Muscle of leg (tissue), 11 donors: Measurements from ENCODE around the gene SLC22A1. TPM values are rescaled to one million over a fixed set of nuclear protein-coding genes. Genes with fewer than 3 reads are reported as not detected.
"Not testable (repeated sequence)": the region's sequence is repeated elsewhere in the genome, so short reads cannot be mapped to it uniquely, and the experiment has no call there.

Source experiments
- DNase-seq: peaks from one replicate; pipeline ENCODE4 v3.0.0; 2013
- H3K27ac ChIP-seq: one replicate; pipeline ENCODE4 v1.5.1; 2013; ENCODE audit warnings: mild to moderate bottlenecking, low read length, control low read depth
- H3K27me3 ChIP-seq: one replicate; pipeline ENCODE4 v1.6.1; 2013; ENCODE audit warnings: low read length; ENCODE audit not compliant: control insufficient read depth, insufficient read depth
- H3K36me3 ChIP-seq: one replicate; pipeline ENCODE4 v1.6.1; 2013; ENCODE audit warnings: low read length; ENCODE audit not compliant: control insufficient read depth, insufficient read depth
- H3K4me1 ChIP-seq: one replicate; pipeline ENCODE4 v1.6.1; 2013; ENCODE audit warnings: low read length; ENCODE audit not compliant: control insufficient read depth, insufficient read depth
- H3K4me3 ChIP-seq: one replicate; pipeline ENCODE4 v1.5.1; 2013; ENCODE audit warnings: low read length, control low read depth
- H3K9me3 ChIP-seq: replicated peaks from 2 replicates; pipeline ENCODE4 v1.6.1; 2013; ENCODE audit warnings: low read depth, low read length; ENCODE audit not compliant: control insufficient read depth
- WGBS: methylation state at CpG from one replicate; pipeline ENCODE4 v1.1.5; 2013; ENCODE audit warnings: missing lambda C conversion rate; ENCODE audit not compliant: insufficient coverage; 5-methylcytosine and 5-hydroxymethylcytosine counted together
- polyA plus RNA-seq, 8 donors: library from polyadenylated mRNA; unstranded; fragments of 120-200 nt; gene quantifications; one replicate each; pipeline versions ENCODE4 v1.2.1 to v1.2.3, GENCODE V29; 2013; ENCODE audit warnings: inconsistent platforms in 1 of 8, low replicate concordance in 1 of 8; ENCODE audit not compliant: insufficient read length in 8 of 8, insufficient read depth in 1 of 8
- total RNA-seq: library from RNA; stranded (reverse); fragments of 120-200 nt; gene quantifications from one replicate; pipeline ENCODE4 v1.2.4, GENCODE V29; 2013

SLC22A1 gene
- total and polyA plus RNA-seq, 9 donors: 0.13 to 1.2 (median 0.53) TPM

DNA sequence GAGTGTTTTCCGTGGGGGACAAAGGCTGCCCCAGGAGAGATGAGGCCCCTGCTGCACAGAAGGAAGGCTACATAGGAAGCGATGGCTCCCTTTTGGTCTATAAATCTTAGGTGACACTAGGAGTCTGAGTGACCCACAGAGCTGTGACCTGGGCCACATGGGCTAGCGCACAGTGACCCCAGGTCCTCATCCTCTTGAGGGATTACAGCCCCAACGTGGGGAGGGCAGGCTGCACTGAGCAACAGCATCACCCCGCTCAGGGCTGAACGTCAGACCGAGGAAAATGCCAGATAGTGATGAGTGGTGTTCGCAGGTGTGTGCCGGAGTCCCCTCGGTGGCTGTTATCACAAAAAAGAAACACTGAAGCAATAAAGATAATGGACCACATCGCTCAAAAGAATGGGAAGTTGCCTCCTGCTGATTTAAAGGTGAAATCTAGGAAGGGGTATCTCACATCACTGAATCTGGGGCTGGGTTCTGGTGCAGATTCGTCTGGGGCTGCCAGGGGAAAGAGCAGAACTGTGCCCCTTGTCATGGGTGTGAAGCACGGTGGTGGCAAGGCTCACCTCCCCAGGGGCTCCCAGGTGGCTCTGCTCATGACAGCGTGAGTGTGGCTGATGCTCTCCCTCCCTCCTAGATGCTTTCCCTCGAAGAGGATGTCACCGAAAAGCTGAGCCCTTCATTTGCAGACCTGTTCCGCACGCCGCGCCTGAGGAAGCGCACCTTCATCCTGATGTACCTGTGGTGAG is 14.5 kb downstream of the SLC22A1 start:
- no peak overlapping the region for H3K4me3 ChIP-seq
- H3K27me3 ChIP-seq: no peaks in the 10 kb centered on the region
- H3K9me3 ChIP-seq: no peaks in the 10 kb centered on the region
- 83% methylated on average over 15 of the region's 21 CpGs for WGBS
- no peak for DNase-seq
- H3K4me1 ChIP-seq: no peaks in the 10 kb centered on the region
- peaks cover 8% of the 10 kb centered on the region for H3K36me3 ChIP-seq
- H3K27ac ChIP-seq: no peak overlapping the region

DNA sequence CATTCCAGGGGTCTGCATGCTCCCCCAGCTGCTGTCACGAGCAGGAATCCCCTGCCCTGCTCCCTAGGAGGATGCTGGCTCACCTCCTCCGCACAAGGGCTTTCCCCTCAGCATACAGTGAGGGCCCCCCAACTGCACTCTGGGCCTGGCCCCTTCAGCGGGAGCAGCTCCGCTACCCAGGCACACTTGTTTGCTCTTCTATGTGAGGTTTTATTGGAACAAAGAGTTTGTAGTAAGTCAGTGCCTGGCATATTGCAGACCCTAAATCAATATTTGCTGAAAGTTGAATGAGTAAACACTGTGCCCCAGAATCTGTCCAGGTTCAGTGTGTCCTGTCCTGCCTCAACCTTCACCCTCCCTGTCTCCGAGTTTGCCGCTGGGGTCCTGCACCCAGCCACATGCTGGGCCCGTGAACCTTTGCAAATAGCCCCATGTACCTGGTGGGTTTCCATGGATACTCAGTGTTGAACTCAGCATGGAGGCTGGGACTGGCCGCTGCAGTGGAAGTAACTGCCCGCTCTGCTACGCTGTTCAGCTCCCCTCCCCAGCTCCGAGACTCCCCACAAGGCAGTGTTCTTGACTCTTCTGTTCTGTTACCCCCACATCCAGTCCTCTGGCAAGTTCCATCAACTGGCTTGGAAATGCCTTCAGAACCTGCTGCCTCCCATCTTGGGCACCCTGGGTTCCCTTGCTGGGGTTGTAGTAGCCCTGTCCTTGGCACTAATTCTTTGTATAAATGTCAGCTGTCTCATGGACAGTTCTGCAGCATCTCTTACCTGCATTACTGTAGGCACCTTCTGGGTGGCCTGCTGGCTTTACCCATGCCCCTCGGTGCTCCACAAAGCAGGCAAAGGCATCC is 15.7 kb downstream of the SLC22A1 start:
- Histone ChIP-seq H3K27me3 (no peaks in the 10 kb centered on the region), H3K9me3 (no peaks in the 10 kb centered on the region), H3K4me1 (no peaks in the 10 kb centered on the region), H3K4me3 (no peak overlapping the region), H3K36me3 (peaks cover 8% of the 10 kb centered on the region), H3K27ac (no peak overlapping the region)
- DNase-seq: no peak
- WGBS: 68% methylated on average over 10 of the region's 12 CpGs

DNA sequence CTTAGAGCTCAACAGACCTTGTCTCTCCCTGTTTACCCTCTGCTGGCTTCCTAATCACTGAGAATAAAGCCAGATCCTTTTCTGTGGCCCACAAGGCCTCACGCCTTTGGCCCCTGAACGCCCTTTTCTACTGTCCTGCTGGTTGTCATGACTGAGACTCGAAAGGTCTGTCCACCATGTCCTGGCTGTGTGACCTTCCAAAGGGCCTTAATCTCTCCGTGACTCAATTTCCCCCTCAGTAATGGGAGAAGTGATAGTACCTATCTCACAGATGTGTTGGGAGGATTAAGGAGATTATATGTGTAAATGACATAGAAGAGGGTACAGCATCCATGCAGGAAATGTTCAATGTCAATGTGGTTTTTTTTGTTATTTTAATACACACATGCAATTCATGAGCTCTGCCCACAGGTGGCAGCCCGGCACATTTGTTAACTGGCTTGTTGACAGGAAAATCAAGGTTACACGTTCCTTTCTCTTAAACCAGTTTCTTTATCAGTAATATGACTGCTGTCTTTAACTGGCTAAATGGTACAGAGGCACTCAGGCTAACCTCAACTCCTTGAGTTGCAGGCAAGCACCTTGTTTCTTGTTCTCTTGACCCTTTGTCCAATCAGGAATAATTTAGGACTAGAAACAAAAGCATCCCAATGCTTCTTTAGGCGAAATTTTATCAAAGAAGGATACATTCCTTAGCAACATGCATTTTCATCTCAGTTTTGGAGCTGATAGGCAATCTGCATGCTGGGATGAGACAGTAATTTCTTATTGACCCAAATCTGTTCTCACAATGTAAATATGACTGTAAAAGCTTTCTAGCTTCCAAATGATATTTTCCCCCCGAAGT is 16.6 kb downstream of the SLC22A1 start:
- no peaks in the 10 kb centered on the region for H3K9me3 ChIP-seq
- peak; percentile 73 for DNase-seq
- 24% methylated on average over 3 of the region's 8 CpGs for WGBS

DNA sequence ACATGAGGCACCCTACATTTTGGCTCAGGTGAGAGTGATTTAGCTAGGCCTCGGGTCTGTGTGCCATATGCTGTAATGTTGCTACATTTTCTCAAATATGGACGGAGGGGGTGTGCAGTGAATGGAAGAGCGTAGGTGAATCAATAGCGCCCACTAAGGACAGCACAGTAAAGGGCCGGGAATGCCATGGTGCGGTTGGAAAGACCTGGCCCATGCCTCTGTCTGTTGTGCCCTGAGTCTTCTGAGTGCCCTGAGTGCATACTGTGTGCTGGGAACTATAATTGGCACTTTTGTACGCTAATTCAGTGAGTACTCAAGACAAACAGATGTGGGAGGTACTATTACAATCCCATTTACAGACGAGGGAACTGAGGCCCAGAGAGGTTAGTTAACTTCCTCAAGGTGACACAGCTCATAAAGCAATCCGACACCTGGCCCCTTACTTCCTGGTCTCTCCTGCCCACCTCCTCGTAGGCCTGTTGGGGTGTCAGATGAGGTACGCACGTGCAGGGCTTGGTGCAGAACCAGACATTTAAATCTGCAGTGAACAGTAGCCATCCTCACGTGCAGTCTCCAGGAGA is 17.3 kb downstream of the SLC22A1 start:
- WGBS: 70% methylated on average over 10 of the region's 13 CpGs
- no peak overlapping the region for H3K27ac ChIP-seq
- H3K4me1 ChIP-seq: no peaks in the 10 kb centered on the region
- no peaks in the 10 kb centered on the region for H3K27me3 ChIP-seq
- H3K36me3 ChIP-seq: peaks cover 16% of the 10 kb centered on the region
- no peaks in the 10 kb centered on the region for H3K9me3 ChIP-seq
- no peak overlapping the region for H3K4me3 ChIP-seq
- no peak for DNase-seq

More for the DNA sequence above, 16.6 kb downstream of the SLC22A1 start:
- H3K27me3 ChIP-seq: no peaks in the 10 kb centered on the region
- peaks cover 11% of the 10 kb centered on the region for H3K36me3 ChIP-seq
- H3K4me1 ChIP-seq: no peaks in the 10 kb centered on the region
- H3K4me3 ChIP-seq: no peak overlapping the region
- no peak overlapping the region for H3K27ac ChIP-seq

DNA sequence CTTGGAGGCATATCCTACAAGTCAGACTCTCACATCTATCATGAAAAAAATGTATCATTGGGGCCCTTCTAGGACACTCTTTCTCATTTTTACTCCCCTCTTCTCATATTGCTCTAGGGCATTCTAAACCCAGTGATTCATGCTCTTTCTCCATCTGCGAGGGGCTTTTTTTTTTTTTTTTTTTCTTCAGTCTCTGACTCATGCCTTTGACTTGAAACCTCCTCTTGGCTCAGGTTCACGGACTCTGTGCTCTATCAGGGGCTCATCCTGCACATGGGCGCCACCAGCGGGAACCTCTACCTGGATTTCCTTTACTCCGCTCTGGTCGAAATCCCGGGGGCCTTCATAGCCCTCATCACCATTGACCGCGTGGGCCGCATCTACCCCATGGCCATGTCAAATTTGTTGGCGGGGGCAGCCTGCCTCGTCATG is 17.8 kb downstream of the SLC22A1 start:
- peaks cover 15% of the 10 kb centered on the region for H3K36me3 ChIP-seq
- no peaks in the 10 kb centered on the region for H3K4me1 ChIP-seq
- peak; percentile 63 for DNase-seq

DNA sequence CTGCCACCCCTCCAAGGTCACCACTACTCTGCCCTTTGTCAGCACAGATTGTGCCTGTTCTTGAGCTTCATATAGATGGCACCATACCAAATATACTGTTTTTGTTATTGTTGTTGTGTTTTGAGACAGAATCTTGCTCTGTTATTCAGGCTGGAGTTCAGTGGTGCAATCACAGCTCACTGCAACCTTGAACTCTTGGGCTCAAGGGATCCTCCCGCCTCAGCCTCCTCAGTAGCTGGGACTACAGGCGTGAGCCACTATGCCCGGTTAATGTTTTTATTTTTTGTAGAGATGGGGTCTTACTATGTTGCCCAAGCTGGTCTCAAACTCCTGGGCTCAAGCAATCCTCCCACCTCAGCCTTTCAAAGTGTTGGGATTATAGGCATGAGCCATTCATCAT is 18.9 kb downstream of the SLC22A1 start:
- WGBS: 100% methylated on average over 1 of the region's 3 CpGs
- H3K36me3 ChIP-seq: peaks cover 12% of the 10 kb centered on the region
- H3K27ac ChIP-seq: not testable (repeated sequence)

More for the DNA sequence above, 17.8 kb downstream of the SLC22A1 start:
- 62% methylated on average over 6 of the region's 12 CpGs for WGBS
- H3K9me3 ChIP-seq: no peaks in the 10 kb centered on the region
- H3K4me3 ChIP-seq: no peak overlapping the region
- no peak overlapping the region for H3K27ac ChIP-seq
- no peaks in the 10 kb centered on the region for H3K27me3 ChIP-seq

DNA sequence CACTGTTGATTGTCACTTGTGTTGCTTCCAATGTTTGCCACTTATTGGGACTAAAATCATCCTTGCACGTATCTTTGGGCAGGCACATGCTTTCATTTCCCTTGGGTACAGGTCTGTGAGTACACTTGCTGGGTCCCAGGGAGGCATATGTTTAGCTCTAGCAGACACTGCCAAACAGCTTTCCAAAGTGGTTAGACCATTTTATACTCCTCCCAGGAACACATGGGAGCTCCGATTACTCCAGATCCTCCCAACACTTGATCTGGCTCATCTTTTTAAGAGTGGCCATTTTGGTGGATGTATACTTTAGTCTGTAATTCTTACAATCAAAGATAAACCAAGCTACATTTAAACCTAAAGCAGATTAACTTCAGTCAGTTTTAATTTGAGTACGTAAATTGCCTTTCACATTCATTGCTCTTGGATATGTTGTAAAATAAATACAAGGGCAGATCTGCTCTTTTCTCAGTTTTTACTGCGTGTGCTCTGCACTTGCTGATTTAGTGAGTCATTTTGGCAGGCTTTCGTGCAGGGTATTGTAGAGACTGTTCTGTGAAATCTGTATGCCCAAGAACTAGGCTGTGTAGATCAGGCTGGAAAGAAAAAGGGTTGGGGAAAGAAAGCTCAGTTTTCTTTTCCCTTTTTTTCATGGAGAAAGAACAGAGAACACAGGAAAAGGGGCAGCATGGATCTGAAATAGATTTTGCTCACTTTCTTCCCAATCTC is 19.5 kb downstream of the SLC22A1 start:
- DNase-seq: peak; percentile 58
- 25% methylated on average over 3 of the region's 5 CpGs for WGBS
- no peaks in the 10 kb centered on the region for H3K9me3 ChIP-seq
- H3K4me3 ChIP-seq: no peak overlapping the region
- peaks cover 12% of the 10 kb centered on the region for H3K36me3 ChIP-seq
- H3K4me1 ChIP-seq: no peaks in the 10 kb centered on the region
- H3K27ac ChIP-seq: no peak overlapping the region
- H3K27me3 ChIP-seq: no peaks in the 10 kb centered on the region

More for the DNA sequence above, 18.9 kb downstream of the SLC22A1 start:
- DNase-seq, H3K4me1 ChIP-seq, H3K4me3 ChIP-seq, H3K9me3 ChIP-seq, H3K27me3 ChIP-seq: not testable (repeated sequence)

DNA sequence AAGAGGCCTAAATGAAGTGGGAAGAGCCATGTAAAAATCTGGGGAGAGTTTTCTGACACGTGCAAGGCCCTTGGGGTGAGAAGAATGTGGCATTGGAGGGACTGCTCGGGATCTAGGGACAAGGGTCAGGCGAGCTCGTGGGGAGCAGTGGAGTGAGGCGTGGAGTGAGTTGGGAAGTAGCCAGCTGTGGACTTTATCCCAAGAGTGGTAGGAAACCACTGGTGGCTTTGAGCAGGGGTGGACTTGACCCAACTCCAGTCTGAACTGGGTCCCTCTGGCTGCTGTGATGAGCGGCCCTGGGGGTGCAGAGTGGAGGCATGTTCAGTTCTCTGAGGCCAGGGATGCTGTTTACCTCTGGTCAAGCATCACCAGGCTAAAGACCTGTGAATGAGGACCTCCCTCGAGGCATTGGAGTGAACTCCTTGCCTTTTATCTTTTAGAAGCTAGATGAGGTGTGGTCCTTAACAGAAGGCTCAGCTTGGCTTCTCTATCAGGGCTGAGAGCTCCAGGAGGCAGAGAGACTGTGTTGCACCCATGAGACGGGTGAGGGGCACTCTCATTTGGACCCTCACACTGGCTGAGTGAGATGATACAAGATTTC is 20.6 kb downstream of the SLC22A1 start:
- Histone ChIP-seq H3K36me3 (peaks cover 8% of the 10 kb centered on the region), H3K27ac (no peak overlapping the region), H3K9me3 (no peaks in the 10 kb centered on the region), H3K27me3 (no peaks in the 10 kb centered on the region), H3K4me3 (no peak overlapping the region), H3K4me1 (no peaks in the 10 kb centered on the region)
- WGBS: 75% methylated on average over 8 of the region's 8 CpGs
- no peak for DNase-seq
